A549 (cell line): ENCODE measurements around the gene FAM228A.

ENCODE experiments used
- HMGXB4 ChIP-seq: fragments of 250-450 bp; sonication (Bioruptor Pico); IDR thresholded peaks from 2 replicates; pipeline ENCODE4 v1.5.0; 2021; ENCODE audit warnings: mild to moderate bottlenecking, moderate library complexity, borderline replicate concordance
- MAFK ChIP-seq: fragments of 450-650 bp; IDR thresholded peaks from 2 replicates; pipeline ENCODE4 v1.6.1; 2014; ENCODE audit not compliant: partially characterized antibody

- TF ChIP-seq MAFK = no peak
- TF ChIP-seq HMGXB4 (CRISPR knock-in tag) = no peak
Observed at GRCh38 chr2:24153478-24153877, 21.4 kb upstream of the FAM228A start.
